ENCODE results near the gene TIMM23.
A peak's percentile ranks its signal among the peaks of the same experiment; 100 is the strongest.

Gene TIMM23

DNA sequence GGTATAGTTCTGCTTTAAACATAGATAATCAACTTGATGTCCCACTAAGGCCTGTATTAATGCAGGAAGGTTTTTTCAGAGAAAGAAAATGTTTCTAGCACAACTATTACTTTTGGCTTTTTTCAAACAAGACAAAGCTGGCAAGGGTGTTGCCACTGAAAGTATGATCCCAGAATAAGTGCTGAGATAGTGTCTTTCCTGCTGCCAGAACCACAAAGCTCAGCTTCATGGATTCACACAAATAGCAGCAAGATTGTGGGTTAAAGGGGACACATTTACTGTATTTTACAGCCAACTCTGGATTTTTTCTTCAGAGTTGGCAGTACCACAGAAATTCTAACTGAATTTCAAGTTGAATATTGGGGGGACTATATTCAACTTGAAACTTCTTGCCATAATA lies 53.8 kb downstream of the TIMM23 start:
- ChIA-PET CTCF (no interaction called here), POLR2A (interaction anchor here (1.0 kb wide), 1 partner anchor 55 kb away, joined by 3 read pairs; no protein-coding TSS in a partner anchor)
- TF ChIP-seq LEF1 (IDR thresholded peaks at IDR 0.05; ENCODE audit: borderline replicate concordance) = no peak
- no peak for TF ChIP-seq ELF4 (IDR thresholded peaks at IDR 0.05)
- no peak for TF ChIP-seq FOXA1 (IDR thresholded peaks at IDR 0.05)
- no peak for TF ChIP-seq TARDBP (IDR thresholded peaks at IDR 0.05)
- TF ChIP-seq ZNF384 (IDR thresholded peaks at IDR 0.05) = no peak
- TF ChIP-seq BHLHE40 (IDR thresholded peaks at IDR 0.05; ENCODE audit: borderline replicate concordance) = no peak
- no peak for TF ChIP-seq CTBP1 (IDR thresholded peaks at IDR 0.05; ENCODE audit: borderline replicate concordance)
- no peak for TF ChIP-seq HDGF (IDR thresholded peaks at IDR 0.05; ENCODE audit: borderline replicate concordance)
- no peak for TF ChIP-seq SP1 (IDR thresholded peaks at IDR 0.05)
- TF ChIP-seq L3MBTL2 (conservative IDR thresholded peaks at IDR 0.05) = no peak
- TF ChIP-seq ARNT (IDR thresholded peaks at IDR 0.05) = no peak
- no peak for TF ChIP-seq PKNOX1 (IDR thresholded peaks at IDR 0.05)
- no peak for TF ChIP-seq NFRKB (IDR thresholded peaks at IDR 0.05)
- no peak for DNase-seq (ENCODE audit: extremely low spot score)

GRCh38 chr10:46028584-46029460 lies 56.5 kb downstream of the TIMM23 start:
- ChIA-PET CTCF (interaction anchor here (0.6 to 1.0 kb wide), 4 partner anchors 11 to 255 kb away, joined by 3 to 4 read pairs (median 3); no protein-coding TSS in a partner anchor), POLR2A (no interaction called here)
- peak; percentile 56 for DNase-seq (ENCODE audit: extremely low spot score)
- no peak for TF ChIP-seq SP1 (IDR thresholded peaks at IDR 0.05)
- TF ChIP-seq HDGF (IDR thresholded peaks at IDR 0.05; ENCODE audit: borderline replicate concordance) = no peak
- TF ChIP-seq PKNOX1 (IDR thresholded peaks at IDR 0.05) = 0 out of 2 replicates have a peak, but pooled peaks have one; percentile 23

- TF ChIP-seq CTBP1 (IDR thresholded peaks at IDR 0.05; ENCODE audit: borderline replicate concordance) (no peak), LEF1 (IDR thresholded peaks at IDR 0.05; ENCODE audit: borderline replicate concordance) (no peak), L3MBTL2 (conservative IDR thresholded peaks at IDR 0.05) (no peak), FOXK2 (IDR thresholded peaks at IDR 0.05) (no peak), BHLHE40 (IDR thresholded peaks at IDR 0.05; ENCODE audit: borderline replicate concordance) (no peak), SUZ12 (IDR thresholded peaks at IDR 0.05) (no peak), PKNOX1 (IDR thresholded peaks at IDR 0.05) (no peak), NFRKB (IDR thresholded peaks at IDR 0.05) (no peak)
- ChIA-PET CTCF (interaction anchor here (0.6 kb wide), 2 partner anchors 78 to 254 kb away, joined by 3 to 4 read pairs; no protein-coding TSS in a partner anchor), POLR2A (no interaction called here)
- no peak for DNase-seq (ENCODE audit: extremely low spot score)
Observed at GRCh38 chr10:46029461-46030030, 57.3 kb downstream of the TIMM23 start.

- ChIA-PET CTCF (no interaction called here), POLR2A (no interaction called here)
- peak; percentile 98 for DNase-seq (ENCODE audit: extremely low spot score)
- TF ChIP-seq PKNOX1 (IDR thresholded peaks at IDR 0.05) (peak; percentile 66), SP1 (IDR thresholded peaks at IDR 0.05) (peak; percentile 82), ARNT (IDR thresholded peaks at IDR 0.05) (no peak), L3MBTL2 (conservative IDR thresholded peaks at IDR 0.05) (peak; percentile 30), ELF4 (IDR thresholded peaks at IDR 0.05) (no peak), TARDBP (IDR thresholded peaks at IDR 0.05) (no peak), ZNF384 (IDR thresholded peaks at IDR 0.05) (no peak), FOXK2 (IDR thresholded peaks at IDR 0.05) (no peak), NFRKB (IDR thresholded peaks at IDR 0.05) (no peak)
Observed at GRCh38 chr10:46030091-46030937, 58.0 kb downstream of the TIMM23 start, which contains the start of gene NCOA4. Gene NCOA4 (minus strand): TSS chr10:46030623. CDS start chr10:46016680, 13,943 bp downstream.

DNA sequence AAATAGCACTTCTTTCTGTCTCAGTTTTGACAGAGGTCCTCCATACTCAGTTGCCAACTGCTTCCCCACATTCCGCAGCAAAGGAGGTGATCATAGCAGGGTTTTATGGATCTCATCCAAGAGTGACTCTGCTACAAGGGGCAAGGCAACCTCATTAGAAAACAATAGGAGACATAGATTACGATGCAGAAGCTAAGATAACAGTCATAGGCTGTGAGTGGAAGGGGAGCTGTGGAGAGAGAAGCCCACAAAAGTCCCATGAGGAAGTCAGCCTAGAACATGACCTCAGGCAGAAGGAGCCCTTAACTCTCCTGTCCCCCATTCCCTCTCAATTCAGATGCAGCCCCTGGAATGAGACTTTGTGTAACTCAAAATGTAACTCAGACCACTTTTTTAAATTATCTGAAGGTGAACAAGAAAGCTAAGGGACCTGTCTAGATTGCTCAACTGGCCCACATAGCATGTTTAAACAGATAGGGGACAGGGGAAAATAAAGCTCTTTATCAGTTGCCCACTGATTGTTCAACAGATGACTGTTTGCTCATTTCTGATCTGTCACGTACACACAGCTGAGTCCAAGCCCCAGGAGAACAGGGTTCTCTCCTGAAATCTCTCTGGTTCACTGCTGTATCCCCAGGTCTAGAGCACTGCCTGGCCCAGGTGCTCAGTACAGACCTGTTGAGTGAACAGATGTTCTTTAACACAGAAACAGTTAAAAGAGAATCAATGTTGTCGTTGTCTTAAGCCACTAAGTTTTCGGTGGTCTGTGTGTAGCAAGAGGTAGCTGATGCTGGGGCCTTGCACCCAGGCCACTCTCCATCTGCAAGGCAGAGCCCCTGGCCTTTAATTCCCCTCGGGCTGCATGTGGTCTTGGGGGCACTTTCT lies 59.6 kb downstream of the TIMM23 start:
- no peak for DNase-seq (ENCODE audit: extremely low spot score)
- TF ChIP-seq LEF1 (IDR thresholded peaks at IDR 0.05; ENCODE audit: borderline replicate concordance) (no peak), L3MBTL2 (conservative IDR thresholded peaks at IDR 0.05) (no peak), SUZ12 (IDR thresholded peaks at IDR 0.05) (no peak), FOXK2 (IDR thresholded peaks at IDR 0.05) (no peak), FOXA1 (IDR thresholded peaks at IDR 0.05) (no peak), ZNF384 (IDR thresholded peaks at IDR 0.05) (no peak)
- ChIA-PET CTCF (interaction anchor here (0.9 kb wide), 1 partner anchor 60 kb away, joined by 4 read pairs; no protein-coding TSS in a partner anchor), POLR2A (no interaction called here)
